ENCODE data around the gene SPATA6. TPM values are rescaled to one million over a fixed set of nuclear protein-coding genes. Genes with fewer than 3 reads are reported as not detected.

SPATA6 gene
- total and polyA plus RNA-seq, 2 donors (not counting 3 experiments of a cell fraction or from before 2014, with no cell fraction given): 0.79 to 4.9 TPM

GRCh38 chr1:48472638-48473037, 634 bp upstream of the SPATA6 start:
- peak overlapping the region; percentile 98 for H3K4me2 ChIP-seq (ENCODE audit: insufficient read depth, low read length)
- ChIA-PET CTCF (interaction anchor here (0.9 to 2.3 kb wide), 7 partner anchors 9 to 1861 kb away, joined by 3 to 49 read pairs (median 5); no protein-coding TSS in a partner anchor), POLR2A (no interaction called here)
- peak; percentile 65 for FAIRE-seq
- H4K20me1 ChIP-seq (replicated peaks; ENCODE audit: control insufficient read depth, extremely low read depth, insufficient read depth, low read length): no peaks in the 10 kb centered on the region
- dilution Hi-C loops (cut with MboI; ENCODE audit: extremely low pct_ligation_motif_present, low sequenced_read_pairs) (no loop called here), intact Hi-C loops (cut with micrococcal nuclease) (loop anchor here (1.0 kb wide), 2 partner anchors 22 to 26 kb away; no protein-coding TSS in a partner anchor)
- H3K9me1 ChIP-seq (replicated peaks; ENCODE audit: control insufficient read depth, extremely low read depth, insufficient read depth, low read length): no peaks in the 10 kb centered on the region
- BruUV-seq (replicated peaks): no TSS peak
- peak overlapping the region; percentile 44 for H3K27ac ChIP-seq (ENCODE audit: insufficient read depth, low read depth, low read length)
- peak overlapping the region; percentile 77 for H3K9ac ChIP-seq (replicated peaks; ENCODE audit: extremely low read depth, insufficient read depth, low read length)
- TF ChIP-seq EZH2 (IDR thresholded peaks at IDR 0.05; ENCODE audit: borderline replicate concordance, low read depth, low read length, severe bottlenecking) (no peak), MYC (IDR thresholded peaks at IDR 0.05; ENCODE audit: low read depth, low read length) (no peak), JUN (IDR thresholded peaks at IDR 0.05; ENCODE audit: borderline replicate concordance, insufficient read depth, insufficient read length, low read depth) (no peak), POLR2A (IDR thresholded peaks at IDR 0.05; ENCODE audit: low read depth, low read length) (no peak), GATA2 (IDR thresholded peaks at IDR 0.05; ENCODE audit: insufficient read depth, insufficient read length, low read depth, low read length) (no peak), POLR2AphosphoS5 (IDR thresholded peaks at IDR 0.05; ENCODE audit: insufficient read depth, low read depth, low read length) (no peak), FOS (IDR thresholded peaks at IDR 0.05; ENCODE audit: borderline replicate concordance, insufficient read depth, low read length) (no peak)
- TF ChIP-seq, protein P1, sequence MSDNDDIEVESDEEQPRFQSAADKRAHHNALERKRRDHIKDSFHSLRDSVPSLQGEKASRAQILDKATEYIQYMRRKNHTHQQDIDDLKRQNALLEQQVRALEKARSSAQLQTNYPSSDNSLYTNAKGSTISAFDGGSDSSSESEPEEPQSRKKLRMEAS (IDR thresholded peaks at IDR 0.05; ENCODE audit: insufficient read depth, insufficient read length): no peak
- TF ChIP-seq, protein P2, sequence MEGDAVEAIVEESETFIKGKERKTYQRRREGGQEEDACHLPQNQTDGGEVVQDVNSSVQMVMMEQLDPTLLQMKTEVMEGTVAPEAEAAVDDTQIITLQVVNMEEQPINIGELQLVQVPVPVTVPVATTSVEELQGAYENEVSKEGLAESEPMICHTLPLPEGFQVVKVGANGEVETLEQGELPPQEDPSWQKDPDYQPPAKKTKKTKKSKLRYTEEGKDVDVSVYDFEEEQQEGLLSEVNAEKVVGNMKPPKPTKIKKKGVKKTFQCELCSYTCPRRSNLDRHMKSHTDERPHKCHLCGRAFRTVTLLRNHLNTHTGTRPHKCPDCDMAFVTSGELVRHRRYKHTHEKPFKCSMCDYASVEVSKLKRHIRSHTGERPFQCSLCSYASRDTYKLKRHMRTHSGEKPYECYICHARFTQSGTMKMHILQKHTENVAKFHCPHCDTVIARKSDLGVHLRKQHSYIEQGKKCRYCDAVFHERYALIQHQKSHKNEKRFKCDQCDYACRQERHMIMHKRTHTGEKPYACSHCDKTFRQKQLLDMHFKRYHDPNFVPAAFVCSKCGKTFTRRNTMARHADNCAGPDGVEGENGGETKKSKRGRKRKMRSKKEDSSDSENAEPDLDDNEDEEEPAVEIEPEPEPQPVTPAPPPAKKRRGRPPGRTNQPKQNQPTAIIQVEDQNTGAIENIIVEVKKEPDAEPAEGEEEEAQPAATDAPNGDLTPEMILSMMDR (IDR thresholded peaks at IDR 0.05; ENCODE audit: extremely low read depth in 1 of 2, insufficient read depth in 1 of 2, low read depth in 1 of 2, low read length in 2 of 2): no peak
- H3K36me3 ChIP-seq (ENCODE audit: control insufficient read depth in 2 of 2, extremely low read depth in 1 of 2, insufficient read depth in 2 of 2, low read length in 2 of 2): no peaks in the 10 kb centered on the region
- H3K79me2 ChIP-seq (ENCODE audit: control insufficient read depth, insufficient read depth, low read length): no peaks in the 10 kb centered on the region
- peaks cover 29% of the 10 kb centered on the region for H3K4me1 ChIP-seq (ENCODE audit: control insufficient read depth, extremely low read depth, insufficient read depth, low read length)
- peaks cover 0 to 1% of the 10 kb centered on the region in 2 experiments for H3K27me3 ChIP-seq (ENCODE audit: control insufficient read depth in 2 of 2, insufficient read depth in 2 of 2, low read length in 2 of 2)
- H3K4me3 ChIP-seq (replicated peaks in 1 of 3; ENCODE audit: insufficient read depth in 1 of 3, low read depth in 1 of 3, low read length in 3 of 3): peak overlapping the region; percentile 52 to 78 (median 60)
- peak overlapping the region; percentile 98 for H2AFZ ChIP-seq (ENCODE audit: low read depth, low read length)
- no peaks in the 10 kb centered on the region for H3K9me3 ChIP-seq (replicated peaks; ENCODE audit: control insufficient read depth, insufficient read depth, low read length)
- DNase-seq (ENCODE audit: low read depth, low spot score): no peak
